Measurements from ENCODE around the gene ATXN10. TPM values are rescaled to one million over a fixed set of nuclear protein-coding genes. Genes with fewer than 3 reads are reported as not detected.

The ATXN10 gene
- total RNA-seq, 1 experiment from 2014 or later = 192 TPM

GRCh38 chr22:45775062-45775461 lies 103.4 kb downstream of the ATXN10 start:
- no peak overlapping the region for H3K27ac ChIP-seq
- no peak overlapping the region for H3K4me3 ChIP-seq
- peaks cover 23% of the 10 kb centered on the region for H3K4me1 ChIP-seq (replicated peaks)
- peaks cover 37% of the 10 kb centered on the region for H3K36me3 ChIP-seq
- no peaks in the 10 kb centered on the region for H3K27me3 ChIP-seq (replicated peaks)
- H3K9me3 ChIP-seq (replicated peaks) = no peaks in the 10 kb centered on the region
- no peak for DNase-seq (ENCODE audit: low read depth in 1 of 2, low spot score in 2 of 2)

DNA sequence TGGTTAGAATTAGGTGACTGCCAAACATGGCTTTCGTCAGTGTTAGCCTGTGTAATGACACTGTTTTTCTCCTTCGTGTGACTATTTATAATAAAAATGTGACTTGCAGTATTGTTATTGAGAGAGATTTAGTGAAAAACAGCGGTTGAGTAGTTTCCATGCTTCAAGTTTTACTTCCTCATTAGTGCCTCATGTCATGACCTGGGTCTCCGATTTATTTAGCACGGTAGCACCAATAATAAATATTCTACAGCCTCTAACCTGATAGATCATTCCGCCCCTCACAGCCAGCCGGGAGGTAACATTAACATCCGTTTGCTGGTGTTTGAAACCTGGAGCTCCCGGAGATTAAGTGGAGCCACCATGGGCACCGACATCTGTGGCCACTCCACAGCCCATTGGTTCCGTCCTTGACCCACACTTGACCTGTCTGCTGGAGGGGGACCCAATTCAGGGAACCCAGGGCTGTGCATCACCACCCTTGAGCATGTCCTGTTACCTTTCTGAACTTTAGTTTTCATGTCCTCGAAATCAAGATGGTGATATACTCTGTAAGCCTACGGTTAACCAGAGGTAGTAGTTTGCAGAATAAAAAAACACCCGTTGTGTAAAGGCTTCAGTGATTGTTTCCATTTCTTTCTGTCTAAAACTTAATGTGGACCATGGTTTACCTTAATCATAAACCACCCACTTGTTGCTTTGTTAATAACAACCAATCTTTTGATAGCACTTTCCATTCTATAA lies 104.1 kb downstream of the ATXN10 start:
- Histone ChIP-seq H3K27me3 (replicated peaks) (no peaks in the 10 kb centered on the region), H3K36me3 (peaks cover 30% of the 10 kb centered on the region), H3K27ac (no peak overlapping the region), H3K9me3 (replicated peaks) (no peaks in the 10 kb centered on the region), H3K4me1 (replicated peaks) (peaks cover 23% of the 10 kb centered on the region), H3K4me3 (no peak overlapping the region)
- no peak for DNase-seq (ENCODE audit: low read depth in 1 of 2, low spot score in 2 of 2)

DNA sequence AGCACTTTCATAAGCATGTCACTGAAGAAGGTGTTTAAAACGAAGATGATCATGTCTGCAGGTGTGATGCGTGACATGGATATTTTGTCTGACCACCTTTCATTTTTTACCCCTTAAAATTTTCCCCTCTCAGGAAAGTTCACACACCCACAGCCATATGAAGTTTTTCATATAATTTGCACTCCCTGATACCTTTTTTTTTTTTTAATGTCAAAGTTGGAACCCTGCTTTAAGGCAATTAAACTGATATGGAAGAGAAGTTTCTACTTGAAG lies 104.6 kb downstream of the ATXN10 start:
- Histone ChIP-seq H3K36me3 (peaks cover 28% of the 10 kb centered on the region), H3K4me1 (replicated peaks) (peaks cover 25% of the 10 kb centered on the region), H3K9me3 (replicated peaks) (no peaks in the 10 kb centered on the region), H3K27ac (peak overlapping the region; percentile 67; the same call in 1 of the 2 replicates), H3K4me3 (no peak overlapping the region), H3K27me3 (replicated peaks) (no peaks in the 10 kb centered on the region)
- DNase-seq (ENCODE audit: low read depth in 1 of 2, low spot score in 2 of 2) = no peak

DNA sequence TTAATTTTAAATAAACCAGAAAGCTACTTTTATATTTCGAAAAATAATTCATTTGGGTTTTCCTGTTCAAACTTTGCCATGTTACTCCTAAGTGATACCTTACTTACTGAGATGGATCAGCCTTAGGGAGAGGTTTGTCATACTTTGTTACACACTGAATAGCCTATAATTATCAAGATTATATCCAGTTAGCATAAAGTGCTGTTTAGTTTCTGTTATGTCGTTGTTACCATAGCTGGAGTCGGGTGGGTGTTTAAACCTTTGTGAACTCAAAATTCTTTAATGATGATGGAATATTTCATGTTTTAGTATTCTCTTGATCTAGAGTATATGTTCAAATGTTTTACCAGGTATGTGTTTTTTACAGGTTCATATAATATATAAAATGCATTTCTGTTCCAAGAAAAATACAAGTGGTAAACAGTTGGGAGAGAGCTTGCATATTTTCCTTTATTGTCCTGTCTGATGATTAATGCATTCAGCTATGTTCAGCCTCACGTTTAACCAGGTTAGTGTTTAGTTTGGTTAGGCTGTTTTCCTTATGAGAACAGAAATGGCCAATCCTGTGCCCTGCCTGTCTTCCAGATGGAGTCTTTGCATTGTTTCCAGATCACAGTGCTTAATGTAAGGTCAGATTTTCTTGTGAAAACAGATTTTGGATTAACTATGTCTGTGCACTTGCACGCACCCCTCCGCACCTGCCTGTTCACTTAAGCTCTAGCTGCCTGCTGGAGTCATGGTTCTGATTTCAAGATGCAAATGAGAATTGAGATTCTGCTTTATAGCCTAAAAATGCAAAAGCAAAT lies 105.6 kb downstream of the ATXN10 start:
- Histone ChIP-seq H3K9me3 (replicated peaks) (no peaks in the 10 kb centered on the region), H3K4me3 (no peak overlapping the region), H3K36me3 (peaks cover 25% of the 10 kb centered on the region), H3K27me3 (replicated peaks) (no peaks in the 10 kb centered on the region), H3K27ac (peak overlapping the region; percentile 67), H3K4me1 (replicated peaks) (peaks cover 33% of the 10 kb centered on the region)
- DNase-seq (ENCODE audit: low read depth in 1 of 2, low spot score in 2 of 2) = peak; percentile 53 to 80

- H3K27ac ChIP-seq = peak overlapping the region; percentile 67
- no peak overlapping the region for H3K4me3 ChIP-seq
- no peaks in the 10 kb centered on the region for H3K9me3 ChIP-seq (replicated peaks)
- H3K36me3 ChIP-seq = peaks cover 19% of the 10 kb centered on the region
- no peaks in the 10 kb centered on the region for H3K27me3 ChIP-seq (replicated peaks)
- no peak for DNase-seq (ENCODE audit: low read depth in 1 of 2, low spot score in 2 of 2)
- peaks cover 33% of the 10 kb centered on the region for H3K4me1 ChIP-seq (replicated peaks)
Measured at GRCh38 chr22:45777852-45778375, 106.3 kb downstream of the ATXN10 start.

DNA sequence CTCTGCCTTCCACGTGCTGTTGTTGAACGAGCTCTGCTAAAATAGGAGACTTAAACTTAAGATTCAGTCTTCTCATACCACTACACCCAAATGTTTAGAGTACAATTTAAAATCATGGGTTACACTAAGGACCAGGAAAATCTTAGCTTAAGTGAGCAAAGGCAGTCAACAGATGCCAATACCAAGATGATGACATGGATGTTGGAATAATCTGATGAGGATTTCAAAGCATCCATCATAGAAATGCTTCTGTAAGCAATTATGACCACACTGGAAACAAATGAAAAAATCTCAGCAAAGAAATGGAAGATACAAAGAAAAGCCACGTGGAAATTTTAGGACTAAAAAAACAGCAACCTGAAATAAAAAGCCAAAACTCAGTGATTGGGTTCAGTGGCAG lies 109.8 kb downstream of the ATXN10 start:
- peaks cover 19% of the 10 kb centered on the region for H3K36me3 ChIP-seq
- no peak overlapping the region for H3K27ac ChIP-seq
- H3K9me3 ChIP-seq (replicated peaks) = no peaks in the 10 kb centered on the region
- no peak overlapping the region for H3K4me3 ChIP-seq
- no peak for DNase-seq (ENCODE audit: low read depth in 1 of 2, low spot score in 2 of 2)
- H3K4me1 ChIP-seq (replicated peaks) = peaks cover 49% of the 10 kb centered on the region
- no peaks in the 10 kb centered on the region for H3K27me3 ChIP-seq (replicated peaks)

DNA sequence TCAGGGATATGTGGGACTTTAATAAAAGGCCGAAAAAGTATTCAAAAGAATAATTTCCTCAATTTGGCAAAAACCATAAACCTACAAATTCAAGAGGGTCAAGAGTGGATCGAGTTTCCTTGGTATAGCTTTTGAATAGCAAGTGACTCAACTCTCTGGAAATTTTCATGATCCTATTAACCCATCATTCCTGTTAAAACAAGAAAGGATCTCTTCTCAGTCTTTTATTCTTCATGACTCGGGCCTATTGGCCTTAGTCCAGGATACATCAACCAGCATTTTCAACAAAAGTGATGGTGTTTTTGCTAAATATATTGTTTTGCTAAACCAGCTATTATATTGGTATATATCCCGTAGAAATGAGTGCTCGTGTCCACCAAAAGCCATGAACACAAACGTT lies 110.3 kb downstream of the ATXN10 start:
- no peak for DNase-seq (ENCODE audit: low read depth in 1 of 2, low spot score in 2 of 2)
- H3K27ac ChIP-seq = no peak overlapping the region

GRCh38 chr22:45783021-45783420 lies 111.4 kb downstream of the ATXN10 start:
- Histone ChIP-seq H3K4me1 (replicated peaks) (peaks cover 37% of the 10 kb centered on the region), H3K36me3 (peaks cover 19% of the 10 kb centered on the region), H3K4me3 (no peak overlapping the region), H3K27ac (no peak overlapping the region), H3K9me3 (replicated peaks) (no peaks in the 10 kb centered on the region), H3K27me3 (replicated peaks) (no peaks in the 10 kb centered on the region)
- no peak for DNase-seq (ENCODE audit: low read depth in 1 of 2, low spot score in 2 of 2)

More for the DNA sequence above, 110.3 kb downstream of the ATXN10 start:
- H3K4me3 ChIP-seq = no peak overlapping the region
- peaks cover 48% of the 10 kb centered on the region for H3K4me1 ChIP-seq (replicated peaks)
- H3K27me3 ChIP-seq (replicated peaks) = no peaks in the 10 kb centered on the region
- H3K9me3 ChIP-seq (replicated peaks) = no peaks in the 10 kb centered on the region
- peaks cover 19% of the 10 kb centered on the region for H3K36me3 ChIP-seq

DNA sequence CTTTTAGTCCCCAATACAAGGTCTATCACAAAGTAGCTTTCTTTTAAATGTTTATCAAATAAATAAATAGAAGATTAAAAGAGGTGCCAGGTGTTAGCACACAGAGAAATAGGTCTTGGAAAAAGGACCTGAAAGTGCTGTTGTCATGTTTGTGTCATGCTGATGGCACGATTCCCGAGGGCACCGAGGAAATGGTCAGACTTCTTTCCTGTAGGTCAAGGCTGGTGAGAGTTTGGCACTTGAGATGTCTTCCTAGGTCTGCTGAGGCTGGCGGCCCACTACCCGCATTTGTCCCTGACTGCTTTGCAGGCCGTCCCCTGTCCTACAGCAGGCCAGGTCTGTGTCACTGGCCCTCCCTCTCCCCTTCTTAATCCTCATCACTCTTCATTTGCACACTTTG lies 112.1 kb downstream of the ATXN10 start:
- peaks cover 15% of the 10 kb centered on the region for H3K36me3 ChIP-seq
- no peak overlapping the region for H3K4me3 ChIP-seq
- peaks cover 31% of the 10 kb centered on the region for H3K4me1 ChIP-seq (replicated peaks)
- no peak overlapping the region for H3K27ac ChIP-seq
- H3K27me3 ChIP-seq (replicated peaks) = no peaks in the 10 kb centered on the region
- no peak for DNase-seq (ENCODE audit: low read depth in 1 of 2, low spot score in 2 of 2)
- H3K9me3 ChIP-seq (replicated peaks) = no peaks in the 10 kb centered on the region

GRCh38 chr22:45784357-45785277 lies 113.0 kb downstream of the ATXN10 start:
- no peak overlapping the region for H3K4me3 ChIP-seq
- no peaks in the 10 kb centered on the region for H3K27me3 ChIP-seq (replicated peaks)
- H3K9me3 ChIP-seq (replicated peaks) = no peaks in the 10 kb centered on the region
- peaks cover 31% of the 10 kb centered on the region for H3K4me1 ChIP-seq (replicated peaks)
- H3K36me3 ChIP-seq = peaks cover 11% of the 10 kb centered on the region
- no peak overlapping the region for H3K27ac ChIP-seq
- no peak for DNase-seq (ENCODE audit: low read depth in 1 of 2, low spot score in 2 of 2)

DNA sequence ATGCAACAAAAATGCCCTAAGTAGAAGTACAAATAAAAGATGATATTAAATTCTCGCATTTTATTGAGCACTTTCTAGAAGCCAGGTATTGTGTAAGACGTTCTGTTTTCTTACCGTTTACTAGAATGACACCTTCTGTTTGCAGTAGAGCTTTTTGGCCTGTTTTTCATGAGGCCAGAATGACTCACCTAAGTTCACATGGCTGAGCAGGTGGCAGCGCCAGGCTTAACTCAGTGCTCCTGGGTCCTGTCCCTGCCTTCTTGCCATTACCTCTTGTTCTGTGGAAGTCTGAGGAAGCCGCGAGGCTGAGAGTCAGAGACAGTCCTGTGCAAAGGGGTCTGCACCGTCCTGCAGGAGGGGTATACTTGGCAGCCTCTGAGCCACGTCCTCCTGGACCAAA lies 113.8 kb downstream of the ATXN10 start:
- Histone ChIP-seq H3K4me3 (no peak overlapping the region), H3K9me3 (replicated peaks) (no peaks in the 10 kb centered on the region), H3K36me3 (peaks cover 15% of the 10 kb centered on the region), H3K27me3 (replicated peaks) (no peaks in the 10 kb centered on the region), H3K27ac (no peak overlapping the region), H3K4me1 (replicated peaks) (peaks cover 31% of the 10 kb centered on the region)
- DNase-seq (ENCODE audit: low read depth in 1 of 2, low spot score in 2 of 2) = no peak

DNA sequence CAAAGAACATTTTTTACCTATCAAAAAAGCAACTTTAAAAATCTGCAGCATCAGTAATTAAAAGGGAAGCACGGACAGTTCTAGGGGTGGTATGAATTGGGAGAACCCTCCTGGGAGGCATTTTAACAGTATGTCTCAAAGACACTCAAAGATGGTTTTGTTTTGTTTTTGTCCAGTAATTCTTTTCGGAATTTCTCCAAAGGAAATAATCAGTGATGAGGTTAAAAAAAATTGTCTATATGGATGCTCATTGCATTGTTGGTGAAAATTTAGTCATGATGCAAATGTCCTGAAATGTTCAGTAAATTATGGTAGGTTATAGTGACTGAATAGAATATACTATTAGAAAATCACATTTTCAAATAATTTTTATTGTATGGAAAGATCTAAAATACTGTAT lies 115.1 kb downstream of the ATXN10 start:
- Histone ChIP-seq H3K27me3 (replicated peaks) (no peaks in the 10 kb centered on the region), H3K9me3 (replicated peaks) (no peaks in the 10 kb centered on the region), H3K27ac (no peak overlapping the region), H3K4me3 (no peak overlapping the region), H3K36me3 (peaks cover 13% of the 10 kb centered on the region), H3K4me1 (replicated peaks) (peaks cover 24% of the 10 kb centered on the region)
- no peak for DNase-seq (ENCODE audit: low read depth in 1 of 2, low spot score in 2 of 2)

DNA sequence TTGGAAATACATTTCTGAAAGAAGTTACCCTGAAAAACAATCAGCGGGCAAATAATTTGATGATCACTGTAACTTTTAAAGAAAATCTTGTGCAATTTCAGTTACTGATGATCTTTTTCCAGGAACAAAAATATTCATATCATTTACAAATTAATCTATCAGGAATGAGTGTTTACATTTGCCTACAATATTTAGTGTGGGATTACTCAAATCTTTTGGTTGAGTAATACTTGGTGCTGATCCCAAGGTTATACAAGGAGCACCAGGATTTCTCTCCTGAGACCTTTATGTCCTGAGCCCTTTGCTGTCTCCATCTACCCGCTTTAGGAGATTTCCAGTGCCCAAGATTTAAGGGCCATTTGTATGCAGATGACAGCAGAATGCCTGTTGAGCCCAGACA lies 116.1 kb downstream of the ATXN10 start:
- H3K27ac ChIP-seq = no peak overlapping the region
- no peaks in the 10 kb centered on the region for H3K9me3 ChIP-seq (replicated peaks)
- H3K4me1 ChIP-seq (replicated peaks) = peaks cover 21% of the 10 kb centered on the region
- DNase-seq (ENCODE audit: low read depth in 1 of 2, low spot score in 2 of 2) = no peak
- H3K36me3 ChIP-seq = peaks cover 19% of the 10 kb centered on the region
- H3K27me3 ChIP-seq (replicated peaks) = no peaks in the 10 kb centered on the region
- no peak overlapping the region for H3K4me3 ChIP-seq

Data from SJSA1 (cell line).